Astrocyte of the cerebellum (primary cell): ENCODE data around the gene ELFN1.
"Not testable (repeated sequence)": the region's sequence is repeated elsewhere in the genome, so short reads cannot be mapped to it uniquely, and the experiment has no call there.

Experiments
- DNase-seq: peaks from one replicate; pipeline ENCODE4 v3.0.0-alpha.2; 2011; ENCODE audit warnings: low read depth
- H3K4me3 ChIP-seq: 2 replicates; pipeline ENCODE4 v1.5.1; 2011; ENCODE audit warnings: mild to moderate bottlenecking, low read depth, low read length, moderate library complexity
- CTCF ChIP-seq: IDR thresholded peaks from 2 replicates; pipeline ENCODE4 v1.5.1; 2012; ENCODE audit warnings: low read length, low read depth, moderate library complexity, mild to moderate bottlenecking; ENCODE audit errors: missing control alignments
- in situ Hi-C: cut with HindIII; loops from 2 replicates; pipeline ENCODE4 v1.10.0; 2017; ENCODE audit warnings: low sequenced_read_pairs

ELFN1 gene

GRCh38 chr7:1758859-1759521 is 88.9 kb downstream of the ELFN1 start:
- no peak overlapping the region for H3K4me3 ChIP-seq
- no peak for DNase-seq
- in situ Hi-C loops = no loop called here
- no peak for TF ChIP-seq CTCF

- no peak for TF ChIP-seq CTCF
- in situ Hi-C loops = no loop called here
- no peak overlapping the region for H3K4me3 ChIP-seq
- DNase-seq = no peak
Observed at GRCh38 chr7:1761097-1761496, 91.0 kb downstream of the ELFN1 start.

- no peak overlapping the region for H3K4me3 ChIP-seq
- in situ Hi-C loops = no loop called here
- no peak for TF ChIP-seq CTCF
- no peak for DNase-seq
Observed at GRCh38 chr7:1761774-1762173, 91.7 kb downstream of the ELFN1 start.

GRCh38 chr7:1762238-1762945 is 92.3 kb downstream of the ELFN1 start:
- in situ Hi-C loops = no loop called here
- H3K4me3 ChIP-seq = no peak overlapping the region
- DNase-seq = no peak
- TF ChIP-seq CTCF = no peak

- in situ Hi-C loops = no loop called here
- DNase-seq = no peak
- TF ChIP-seq CTCF = no peak
- H3K4me3 ChIP-seq = no peak overlapping the region
Observed at GRCh38 chr7:1763033-1763432, 93.0 kb downstream of the ELFN1 start.

- H3K4me3 ChIP-seq, in situ Hi-C loops, DNase-seq: not testable (repeated sequence)
Observed at GRCh38 chr7:1763911-1764310, 93.8 kb downstream of the ELFN1 start.

GRCh38 chr7:1765336-1765735 is 95.3 kb downstream of the ELFN1 start:
- DNase-seq = no peak
- in situ Hi-C loops = no loop called here
- no peak for TF ChIP-seq CTCF
- no peak overlapping the region for H3K4me3 ChIP-seq
